GM21423 (cell line): ENCODE measurements around the gene CCDC85B.

Source experiments
- ATAC-seq: cut with Tn5 transposase; IDR thresholded peaks from one replicate; pipeline ENCODE4 v1.9.1; 2021; ENCODE audit warnings: mild to moderate bottlenecking, moderate library complexity; ENCODE audit not compliant: unreplicated experiment

The CCDC85B gene

GRCh38 chr11:65857500-65857852, 33.0 kb upstream of the CCDC85B start:
- peak; percentile 1 for ATAC-seq

- peak; percentile 42 for ATAC-seq
Observed at GRCh38 chr11:65857853-65858680, 32.4 kb upstream of the CCDC85B start, which contains the start of gene CFL1. Gene CFL1, minus strand, starts transcription at chr11:65858180. Its CDS starts 81 bp downstream, at chr11:65858099.

- no peak for ATAC-seq
Observed at GRCh38 chr11:65858681-65859087, 31.8 kb upstream of the CCDC85B start.

GRCh38 chr11:65859095-65859811, 31.2 kb upstream of the CCDC85B start:
- ATAC-seq = peak; percentile 53

GRCh38 chr11:65859812-65860277, 30.6 kb upstream of the CCDC85B start:
- ATAC-seq = no peak

- ATAC-seq = no peak
Observed at GRCh38 chr11:65860278-65861164, 30.0 kb upstream of the CCDC85B start, which contains the start of gene MUS81. Gene MUS81, plus strand, starts transcription at chr11:65860433. Its CDS starts 321 bp downstream, at chr11:65860754.

GRCh38 chr11:65861165-65861505, 29.3 kb upstream of the CCDC85B start:
- no peak for ATAC-seq

- ATAC-seq = no peak
Observed at GRCh38 chr11:65861533-65862183, 28.8 kb upstream of the CCDC85B start.

GRCh38 chr11:65862191-65862735, 28.2 kb upstream of the CCDC85B start:
- no peak for ATAC-seq

- no peak for ATAC-seq
Observed at GRCh38 chr11:65862941-65863888, 27.3 kb upstream of the CCDC85B start.

- ATAC-seq = no peak
Observed at GRCh38 chr11:65863889-65864705, 26.4 kb upstream of the CCDC85B start.

- no peak for ATAC-seq
Observed at GRCh38 chr11:65864706-65865471, 25.6 kb upstream of the CCDC85B start.

GRCh38 chr11:65865550-65866172, 24.8 kb upstream of the CCDC85B start:
- ATAC-seq = no peak

- no peak for ATAC-seq
Observed at GRCh38 chr11:65866509-65867283, 23.8 kb upstream of the CCDC85B start.

GRCh38 chr11:65867284-65868071, 23.0 kb upstream of the CCDC85B start:
- no peak for ATAC-seq
